Measurements from ENCODE around the gene OGFOD1.

The OGFOD1 gene

GRCh38 chr16:56426585-56426984 lies 24.8 kb upstream of the OGFOD1 start:
- no peak overlapping the region for H3K4me3 ChIP-seq (ENCODE audit: low read depth, low read length)

- no peak overlapping the region for H3K4me3 ChIP-seq (ENCODE audit: low read depth, low read length)
These were observed 23.3 kb upstream of the OGFOD1 start for GRCh38 chr16:56428091-56428490.

- H3K4me3 ChIP-seq (ENCODE audit: low read depth, low read length): no peak overlapping the region
These were observed 15.1 kb upstream of the OGFOD1 start for GRCh38 chr16:56436258-56436657.

- H3K4me3 ChIP-seq (ENCODE audit: low read depth, low read length): no peak overlapping the region
These were observed 13.3 kb upstream of the OGFOD1 start for GRCh38 chr16:56438038-56438437.

- H3K4me3 ChIP-seq (ENCODE audit: low read depth, low read length): no peak overlapping the region
These were observed 4.1 kb upstream of the OGFOD1 start for GRCh38 chr16:56447286-56447685.

GRCh38 chr16:56448005-56448404 lies 3.3 kb upstream of the OGFOD1 start:
- no peak overlapping the region for H3K4me3 ChIP-seq (ENCODE audit: low read depth, low read length)

GRCh38 chr16:56450275-56450985 lies 924 bp upstream of the OGFOD1 start:
- H3K4me3 ChIP-seq (ENCODE audit: low read depth, low read length): peak overlapping the region; percentile 91

GRCh38 chr16:56451753-56452689 lies 667 bp downstream of the OGFOD1 start:
- H3K4me3 ChIP-seq (ENCODE audit: low read depth, low read length): peak overlapping the region; percentile 91

GRCh38 chr16:56457927-56458470 lies 6.6 kb downstream of the OGFOD1 start:
- no peak overlapping the region for H3K4me3 ChIP-seq (ENCODE audit: low read depth, low read length)

GRCh38 chr16:56460101-56460500 lies 8.7 kb downstream of the OGFOD1 start:
- H3K4me3 ChIP-seq (ENCODE audit: low read depth, low read length): no peak overlapping the region

- H3K4me3 ChIP-seq (ENCODE audit: low read depth, low read length): no peak overlapping the region
These were observed 10.9 kb downstream of the OGFOD1 start for GRCh38 chr16:56462064-56462796.

- no peak overlapping the region for H3K4me3 ChIP-seq (ENCODE audit: low read depth, low read length)
These were observed 11.8 kb downstream of the OGFOD1 start for GRCh38 chr16:56463153-56463552.

GRCh38 chr16:56466344-56466743 lies 15.0 kb downstream of the OGFOD1 start:
- H3K4me3 ChIP-seq (ENCODE audit: low read depth, low read length): no peak overlapping the region

GRCh38 chr16:56468800-56469199 lies 17.4 kb downstream of the OGFOD1 start:
- no peak overlapping the region for H3K4me3 ChIP-seq (ENCODE audit: low read depth, low read length)

- no peak overlapping the region for H3K4me3 ChIP-seq (ENCODE audit: low read depth, low read length)
These were observed 18.4 kb downstream of the OGFOD1 start for GRCh38 chr16:56469748-56470147.

- no peak overlapping the region for H3K4me3 ChIP-seq (ENCODE audit: low read depth, low read length)
These were observed 18.9 kb downstream of the OGFOD1 start for GRCh38 chr16:56470232-56470631.

- H3K4me3 ChIP-seq (ENCODE audit: low read depth, low read length): no peak overlapping the region
These were observed 19.3 kb downstream of the OGFOD1 start for GRCh38 chr16:56470666-56471065.

GRCh38 chr16:56475201-56475600 lies 23.8 kb downstream of the OGFOD1 start:
- no peak overlapping the region for H3K4me3 ChIP-seq (ENCODE audit: low read depth, low read length)

GRCh38 chr16:56477096-56477878 lies 25.9 kb downstream of the OGFOD1 start:
- H3K4me3 ChIP-seq (ENCODE audit: low read depth, low read length): no peak overlapping the region

Data from iPS-11a (cell line).